WTC11 (cell line): ENCODE data around the gene PRKCB. TPM values are rescaled to one million over a fixed set of nuclear protein-coding genes. Genes with fewer than 3 reads are reported as not detected.

ENCODE experiments used
- ATAC-seq: fragments of 200-7000 bp; cut with Tn5 transposase; 2 replicates; pipeline ENCODE4 v1.10.0; 2021; ENCODE audit warnings: mild to moderate bottlenecking, moderate library complexity
- CTCF ChIA-PET: fragments of 300-600 bp; sonication (Branson Sonifier 250); formaldehyde crosslinking; loops from one replicate; lab custom pipeline; 2021; ENCODE audit warnings: antibody characterized with exemption; lab: Charles Lee
- POLR2A ChIA-PET: fragments of 350-600 bp; sonication (Branson Sonifier 250); formaldehyde crosslinking; loops from one replicate; lab custom pipeline; 2021; ENCODE audit warnings: antibody characterized with exemption; lab: Charles Lee
- DNase-seq: peaks from one replicate; pipeline ENCODE4 v3.0.0; 2021; ENCODE audit warnings: low spot score
- H3K27ac Mint-ChIP-seq: 2 replicates; pipeline ENCODE4 v1.8.0; 2021; ENCODE audit warnings: mixed read lengths
- H3K27me3 Mint-ChIP-seq: 2 replicates; pipeline ENCODE4 v1.8.0; 2021; ENCODE audit warnings: low read depth, mild to moderate bottlenecking, moderate library complexity, mixed read lengths
- H3K36me3 Mint-ChIP-seq: 2 replicates; pipeline ENCODE4 v1.8.0; 2021; ENCODE audit warnings: mixed read lengths
- H3K4me1 Mint-ChIP-seq: 2 replicates; pipeline ENCODE4 v1.8.0; 2022; ENCODE audit warnings: mixed read lengths
- H3K4me3 Mint-ChIP-seq: 2 replicates; pipeline ENCODE4 v1.8.0; 2021; ENCODE audit warnings: mild to moderate bottlenecking, moderate library complexity, mixed read lengths
- H3K9me3 Mint-ChIP-seq: 2 replicates; pipeline ENCODE4 v1.8.0; 2021; ENCODE audit warnings: mixed read lengths
- CBFB ChIP-seq: sonication (generic); formaldehyde crosslinking; IDR thresholded peaks from 2 replicates; pipeline ENCODE4 v1.8.1; 2022; ENCODE audit warnings: mild to moderate bottlenecking, low read depth, missing genetic modification reagents
- ESRRA ChIP-seq: sonication (generic); formaldehyde crosslinking; IDR thresholded peaks from 2 replicates; pipeline ENCODE4 v1.8.1; 2022; ENCODE audit warnings: mild to moderate bottlenecking, missing genetic modification reagents, borderline replicate concordance
- ETV6 ChIP-seq: sonication (generic); formaldehyde crosslinking; IDR thresholded peaks from 2 replicates; pipeline ENCODE4 v1.8.1; 2022; ENCODE audit warnings: mild to moderate bottlenecking, missing genetic modification reagents
- HMGA2 ChIP-seq: fragments of 250-450 bp; sonication (Bioruptor Pico); IDR thresholded peaks from 2 replicates; pipeline ENCODE4 v1.4.0; 2021; ENCODE audit warnings: mild to moderate bottlenecking, moderate library complexity
- MXD4 ChIP-seq: fragments of 250-450 bp; sonication (Bioruptor Pico); IDR thresholded peaks from 2 replicates; pipeline ENCODE4 v1.8.0; 2021; ENCODE audit warnings: mild to moderate bottlenecking, moderate library complexity, borderline replicate concordance
- SOX15 ChIP-seq: fragments of 250-450 bp; sonication (Bioruptor Pico); IDR thresholded peaks from 2 replicates; pipeline ENCODE4 v1.9.0; 2021; ENCODE audit warnings: mild to moderate bottlenecking
- TCF7 ChIP-seq: sonication (generic); formaldehyde crosslinking; IDR thresholded peaks from 2 replicates; pipeline ENCODE4 v1.8.0; 2022; ENCODE audit warnings: mild to moderate bottlenecking, low read depth, missing genetic modification reagents, moderate library complexity
- ZNF121 ChIP-seq: sonication (generic); formaldehyde crosslinking; IDR thresholded peaks from 2 replicates; pipeline ENCODE4 v1.8.0; 2023; ENCODE audit warnings: missing genetic modification reagents
- ZNF138 ChIP-seq: sonication (generic); formaldehyde crosslinking; conservative IDR thresholded peaks from 2 replicates; pipeline ENCODE4 v1.8.1; 2022; ENCODE audit warnings: mild to moderate bottlenecking, moderate library complexity, missing genetic modification reagents
- ZNF396 ChIP-seq: fragments of 250-450 bp; sonication (Bioruptor Pico); IDR thresholded peaks from 2 replicates; pipeline ENCODE4 v1.8.0; 2021; ENCODE audit warnings: mild to moderate bottlenecking, moderate library complexity, borderline replicate concordance
- total RNA-seq: library from RNA; stranded (reverse); gene quantifications from 3 replicates; pipeline ENCODE4 v1.2.3, GENCODE V29; 2021
- TF ChIP-seq, protein P1 (sequence below): sonication (generic); formaldehyde crosslinking; IDR thresholded peaks from 2 replicates; pipeline ENCODE4 v1.8.1; 2022; ENCODE audit warnings: missing genetic modification reagents, borderline replicate concordance
- TF ChIP-seq, protein P2 (sequence below): fragments of 250-450 bp; sonication (Bioruptor Pico); IDR thresholded peaks from 2 replicates; pipeline ENCODE4 v1.9.0; 2021; ENCODE audit warnings: mild to moderate bottlenecking
- TF ChIP-seq, protein P3 (sequence below): sonication (generic); formaldehyde crosslinking; IDR thresholded peaks from 2 replicates; pipeline ENCODE4 v1.8.0; 2023; ENCODE audit warnings: mild to moderate bottlenecking, missing genetic modification reagents
- TF ChIP-seq, protein P4 (sequence below): sonication (generic); formaldehyde crosslinking; IDR thresholded peaks from 2 replicates; pipeline ENCODE4 v1.8.1; 2022; ENCODE audit warnings: mild to moderate bottlenecking, moderate library complexity, missing genetic modification reagents
- TF ChIP-seq, protein P5 (sequence below): sonication (generic); formaldehyde crosslinking; IDR thresholded peaks from 2 replicates; pipeline ENCODE4 v1.8.0; 2023; ENCODE audit warnings: missing genetic modification reagents
- TF ChIP-seq, protein P6 (sequence below): fragments of 250-450 bp; sonication (Bioruptor Pico); IDR thresholded peaks from 2 replicates; pipeline ENCODE4 v1.9.0; 2021; ENCODE audit warnings: moderate library complexity, mild to moderate bottlenecking, inconsistent platforms, borderline replicate concordance

The PRKCB gene
- total RNA-seq, 1 experiment from 2014 or later: 6.9 TPM

DNA sequence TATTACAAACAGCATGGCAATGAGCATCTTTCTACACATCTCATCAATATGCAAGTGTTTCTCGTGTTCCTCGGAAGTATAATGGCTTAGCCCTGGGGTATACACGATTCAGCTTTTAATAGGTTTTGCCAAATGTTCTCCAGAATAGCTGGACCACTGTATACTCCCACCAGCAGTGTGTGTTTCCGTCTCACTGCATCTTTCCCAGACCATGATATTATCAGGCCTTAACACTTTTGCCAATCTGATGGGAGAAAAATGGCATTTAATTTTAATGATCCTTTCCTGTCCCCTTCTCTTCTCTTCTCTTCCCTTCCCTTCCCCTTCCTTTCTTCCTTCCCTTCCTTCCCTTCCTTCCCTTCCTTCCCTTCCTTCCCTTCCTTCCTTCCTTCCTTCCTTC is 30.8 kb downstream of the PRKCB start:
- peaks cover 97% of the 10 kb centered on the region for H3K27me3 Mint-ChIP-seq
- TF ChIP-seq MXD4: no peak
- TF ChIP-seq, protein P1, sequence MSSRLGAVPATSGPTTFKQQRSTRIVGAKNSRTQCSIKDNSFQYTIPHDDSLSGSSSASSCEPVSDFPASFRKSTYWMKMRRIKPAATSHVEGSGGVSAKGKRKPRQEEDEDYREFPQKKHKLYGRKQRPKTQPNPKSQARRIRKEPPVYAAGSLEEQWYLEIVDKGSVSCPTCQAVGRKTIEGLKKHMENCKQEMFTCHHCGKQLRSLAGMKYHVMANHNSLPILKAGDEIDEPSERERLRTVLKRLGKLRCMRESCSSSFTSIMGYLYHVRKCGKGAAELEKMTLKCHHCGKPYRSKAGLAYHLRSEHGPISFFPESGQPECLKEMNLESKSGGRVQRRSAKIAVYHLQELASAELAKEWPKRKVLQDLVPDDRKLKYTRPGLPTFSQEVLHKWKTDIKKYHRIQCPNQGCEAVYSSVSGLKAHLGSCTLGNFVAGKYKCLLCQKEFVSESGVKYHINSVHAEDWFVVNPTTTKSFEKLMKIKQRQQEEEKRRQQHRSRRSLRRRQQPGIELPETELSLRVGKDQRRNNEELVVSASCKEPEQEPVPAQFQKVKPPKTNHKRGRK: peak; percentile 80; the same call in 1 of the 2 replicates

DNA sequence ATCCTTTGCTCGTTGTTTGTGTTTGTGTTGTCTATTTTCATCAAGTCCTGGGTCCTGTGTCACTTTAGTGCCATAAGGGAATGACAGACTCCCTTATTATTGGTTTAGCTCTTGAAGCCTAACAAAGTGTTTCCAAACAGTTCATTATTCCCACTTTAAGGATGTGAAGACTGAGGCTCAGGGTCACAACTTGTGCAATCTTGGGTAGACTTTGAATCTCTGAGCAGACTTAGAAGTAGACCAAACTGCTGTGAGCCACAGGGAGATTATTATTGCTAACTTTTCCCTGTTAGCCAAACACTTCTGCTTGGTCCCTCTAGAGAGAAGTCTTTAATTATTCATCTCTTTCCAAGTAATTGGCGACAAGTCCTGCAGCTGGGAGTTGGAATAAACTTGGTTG is 31.8 kb downstream of the PRKCB start:
- no peak for ATAC-seq
- Mint-ChIP-seq H3K36me3 (no peaks in the 10 kb centered on the region), H3K9me3 (no peaks in the 10 kb centered on the region), H3K27me3 (peaks cover 93% of the 10 kb centered on the region), H3K27ac (no peak overlapping the region), H3K4me1 (peaks cover 19% of the 10 kb centered on the region)
- CTCF ChIA-PET: no interaction called here
- TF ChIP-seq, protein P2, sequence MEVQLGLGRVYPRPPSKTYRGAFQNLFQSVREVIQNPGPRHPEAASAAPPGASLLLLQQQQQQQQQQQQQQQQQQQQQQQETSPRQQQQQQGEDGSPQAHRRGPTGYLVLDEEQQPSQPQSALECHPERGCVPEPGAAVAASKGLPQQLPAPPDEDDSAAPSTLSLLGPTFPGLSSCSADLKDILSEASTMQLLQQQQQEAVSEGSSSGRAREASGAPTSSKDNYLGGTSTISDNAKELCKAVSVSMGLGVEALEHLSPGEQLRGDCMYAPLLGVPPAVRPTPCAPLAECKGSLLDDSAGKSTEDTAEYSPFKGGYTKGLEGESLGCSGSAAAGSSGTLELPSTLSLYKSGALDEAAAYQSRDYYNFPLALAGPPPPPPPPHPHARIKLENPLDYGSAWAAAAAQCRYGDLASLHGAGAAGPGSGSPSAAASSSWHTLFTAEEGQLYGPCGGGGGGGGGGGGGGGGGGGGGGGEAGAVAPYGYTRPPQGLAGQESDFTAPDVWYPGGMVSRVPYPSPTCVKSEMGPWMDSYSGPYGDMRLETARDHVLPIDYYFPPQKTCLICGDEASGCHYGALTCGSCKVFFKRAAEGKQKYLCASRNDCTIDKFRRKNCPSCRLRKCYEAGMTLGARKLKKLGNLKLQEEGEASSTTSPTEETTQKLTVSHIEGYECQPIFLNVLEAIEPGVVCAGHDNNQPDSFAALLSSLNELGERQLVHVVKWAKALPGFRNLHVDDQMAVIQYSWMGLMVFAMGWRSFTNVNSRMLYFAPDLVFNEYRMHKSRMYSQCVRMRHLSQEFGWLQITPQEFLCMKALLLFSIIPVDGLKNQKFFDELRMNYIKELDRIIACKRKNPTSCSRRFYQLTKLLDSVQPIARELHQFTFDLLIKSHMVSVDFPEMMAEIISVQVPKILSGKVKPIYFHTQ (CRISPR knock-in tag): no peak
- TF ChIP-seq, protein P3, sequence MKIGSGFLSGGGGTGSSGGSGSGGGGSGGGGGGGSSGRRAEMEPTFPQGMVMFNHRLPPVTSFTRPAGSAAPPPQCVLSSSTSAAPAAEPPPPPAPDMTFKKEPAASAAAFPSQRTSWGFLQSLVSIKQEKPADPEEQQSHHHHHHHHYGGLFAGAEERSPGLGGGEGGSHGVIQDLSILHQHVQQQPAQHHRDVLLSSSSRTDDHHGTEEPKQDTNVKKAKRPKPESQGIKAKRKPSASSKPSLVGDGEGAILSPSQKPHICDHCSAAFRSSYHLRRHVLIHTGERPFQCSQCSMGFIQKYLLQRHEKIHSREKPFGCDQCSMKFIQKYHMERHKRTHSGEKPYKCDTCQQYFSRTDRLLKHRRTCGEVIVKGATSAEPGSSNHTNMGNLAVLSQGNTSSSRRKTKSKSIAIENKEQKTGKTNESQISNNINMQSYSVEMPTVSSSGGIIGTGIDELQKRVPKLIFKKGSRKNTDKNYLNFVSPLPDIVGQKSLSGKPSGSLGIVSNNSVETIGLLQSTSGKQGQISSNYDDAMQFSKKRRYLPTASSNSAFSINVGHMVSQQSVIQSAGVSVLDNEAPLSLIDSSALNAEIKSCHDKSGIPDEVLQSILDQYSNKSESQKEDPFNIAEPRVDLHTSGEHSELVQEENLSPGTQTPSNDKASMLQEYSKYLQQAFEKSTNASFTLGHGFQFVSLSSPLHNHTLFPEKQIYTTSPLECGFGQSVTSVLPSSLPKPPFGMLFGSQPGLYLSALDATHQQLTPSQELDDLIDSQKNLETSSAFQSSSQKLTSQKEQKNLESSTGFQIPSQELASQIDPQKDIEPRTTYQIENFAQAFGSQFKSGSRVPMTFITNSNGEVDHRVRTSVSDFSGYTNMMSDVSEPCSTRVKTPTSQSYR (CRISPR knock-in tag): no peak
- TF ChIP-seq ZNF121 (CRISPR knock-in tag): no peak
- no peak for TF ChIP-seq ESRRA (CRISPR knock-in tag)
- TF ChIP-seq, all 79 proteins: peak for 0
- no peak for DNase-seq
- POLR2A ChIA-PET: no interaction called here
- H3K4me3 Mint-ChIP-seq: no peak overlapping the region

More for the DNA sequence above, 30.8 kb downstream of the PRKCB start:
- H3K27ac Mint-ChIP-seq: no peak overlapping the region
- no peak for DNase-seq
- no peak overlapping the region for H3K4me3 Mint-ChIP-seq
- ChIA-PET POLR2A (no interaction called here), CTCF (no interaction called here)
- H3K4me1 Mint-ChIP-seq: peaks cover 19% of the 10 kb centered on the region
- no peaks in the 10 kb centered on the region for H3K9me3 Mint-ChIP-seq
- no peaks in the 10 kb centered on the region for H3K36me3 Mint-ChIP-seq
- ATAC-seq: no peak

DNA sequence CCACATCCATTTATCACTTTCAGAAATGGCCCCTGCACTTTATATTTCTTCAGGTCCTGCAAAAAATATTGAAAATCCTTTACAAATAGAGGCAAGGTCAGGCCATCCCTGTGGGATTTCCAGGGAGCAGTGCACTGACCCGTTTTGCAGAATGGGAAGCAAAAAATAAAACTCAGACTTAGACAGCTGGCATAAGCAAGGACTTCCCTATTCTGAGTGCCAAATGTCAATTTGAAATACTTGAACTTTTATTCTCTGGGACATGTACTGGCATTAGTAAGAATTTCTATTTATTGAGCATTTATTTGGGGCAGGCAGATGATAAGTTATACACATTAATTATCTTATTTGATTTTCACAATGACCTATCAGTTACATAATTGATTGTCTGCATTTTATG is 32.4 kb downstream of the PRKCB start:
- no peak for ATAC-seq
- Mint-ChIP-seq H3K9me3 (no peaks in the 10 kb centered on the region), H3K27ac (no peak overlapping the region), H3K27me3 (peaks cover 90% of the 10 kb centered on the region), H3K4me1 (peaks cover 19% of the 10 kb centered on the region), H3K36me3 (no peaks in the 10 kb centered on the region), H3K4me3 (no peak overlapping the region)
- TF ChIP-seq ZNF138 (CRISPR knock-in tag) (no peak), ZNF396 (no peak), SOX15 (no peak), ETV6 (CRISPR knock-in tag) (no peak), CBFB (CRISPR knock-in tag) (no peak), MXD4 (no peak), TCF7 (CRISPR knock-in tag) (no peak), HMGA2 (no peak)
- TF ChIP-seq, protein P4, sequence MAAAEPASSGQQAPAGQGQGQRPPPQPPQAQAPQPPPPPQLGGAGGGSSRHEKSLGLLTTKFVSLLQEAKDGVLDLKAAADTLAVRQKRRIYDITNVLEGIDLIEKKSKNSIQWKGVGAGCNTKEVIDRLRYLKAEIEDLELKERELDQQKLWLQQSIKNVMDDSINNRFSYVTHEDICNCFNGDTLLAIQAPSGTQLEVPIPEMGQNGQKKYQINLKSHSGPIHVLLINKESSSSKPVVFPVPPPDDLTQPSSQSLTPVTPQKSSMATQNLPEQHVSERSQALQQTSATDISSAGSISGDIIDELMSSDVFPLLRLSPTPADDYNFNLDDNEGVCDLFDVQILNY (CRISPR knock-in tag): no peak
- TF ChIP-seq, protein P5, sequence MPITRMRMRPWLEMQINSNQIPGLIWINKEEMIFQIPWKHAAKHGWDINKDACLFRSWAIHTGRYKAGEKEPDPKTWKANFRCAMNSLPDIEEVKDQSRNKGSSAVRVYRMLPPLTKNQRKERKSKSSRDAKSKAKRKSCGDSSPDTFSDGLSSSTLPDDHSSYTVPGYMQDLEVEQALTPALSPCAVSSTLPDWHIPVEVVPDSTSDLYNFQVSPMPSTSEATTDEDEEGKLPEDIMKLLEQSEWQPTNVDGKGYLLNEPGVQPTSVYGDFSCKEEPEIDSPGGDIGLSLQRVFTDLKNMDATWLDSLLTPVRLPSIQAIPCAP: no peak
- TF ChIP-seq, protein P2 (CRISPR knock-in tag): no peak
- TF ChIP-seq, protein P6, sequence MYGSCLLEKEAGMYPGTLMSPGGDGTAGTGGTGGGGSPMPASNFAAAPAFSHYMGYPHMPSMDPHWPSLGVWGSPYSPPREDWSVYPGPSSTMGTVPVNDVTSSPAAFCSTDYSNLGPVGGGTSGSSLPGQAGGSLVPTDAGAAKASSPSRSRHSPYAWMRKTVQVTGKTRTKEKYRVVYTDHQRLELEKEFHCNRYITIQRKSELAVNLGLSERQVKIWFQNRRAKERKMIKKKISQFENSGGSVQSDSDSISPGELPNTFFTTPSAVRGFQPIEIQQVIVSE: no peak
- TF ChIP-seq, protein P1: no peak
- ChIA-PET CTCF (interaction anchor here (1.3 to 2.0 kb wide), 2 partner anchors 33 to 148 kb away, joined by 3 to 4 read pairs; no protein-coding TSS in a partner anchor), POLR2A (no interaction called here)
- no peak for DNase-seq
